GM23338 (cell line): ENCODE results near the gene DGKB. TPM values are rescaled to one million over a fixed set of nuclear protein-coding genes. Genes with fewer than 3 reads are reported as not detected.

Experiments used
- ATAC-seq: fragments of 200-7000 bp; cut with Tn5 transposase; 3 replicates; pipeline ENCODE4 v1.9.1; 2020
- DNase-seq: peaks from one replicate; pipeline ENCODE4 v3.0.0-alpha.2; 2015; ENCODE audit warnings: low spot score
- H2AFZ ChIP-seq: fragments of 200-600 bp; sonication (generic); 2 replicates; pipeline ENCODE4 v1.8.0; 2016; ENCODE audit warnings: antibody characterized with exemption, mild to moderate bottlenecking, moderate library complexity
- H3F3A ChIP-seq: fragments of 200-600 bp; sonication (generic); replicated peaks from 2 replicates; pipeline ENCODE4 v1.8.0; 2017; ENCODE audit warnings: antibody characterized with exemption, mixed run types, low read depth
- H3K27ac ChIP-seq: fragments of 200-600 bp; sonication (generic); 2 replicates; pipeline ENCODE4 v1.6.1; 2016; ENCODE audit warnings: low read depth
- H3K27me3 ChIP-seq: fragments of 200-600 bp; sonication (generic); 2 replicates; pipeline ENCODE4 v1.8.0; 2016; ENCODE audit warnings: mild to moderate bottlenecking, mixed run types, moderate library complexity; ENCODE audit not compliant: insufficient read depth
- H3K36me3 ChIP-seq: fragments of 200-600 bp; sonication (generic); 2 replicates; pipeline ENCODE4 v1.8.0; 2016; ENCODE audit warnings: mild to moderate bottlenecking; ENCODE audit not compliant: insufficient read depth
- H3K4me1 ChIP-seq: fragments of 200-600 bp; sonication (generic); 2 replicates; pipeline ENCODE4 v1.8.0; 2016; ENCODE audit warnings: mild to moderate bottlenecking, moderate library complexity; ENCODE audit not compliant: insufficient read depth
- H3K4me2 ChIP-seq: fragments of 200-600 bp; sonication (generic); 2 replicates; pipeline ENCODE4 v1.7.1; 2017; ENCODE audit warnings: mixed run types
- H3K4me3 ChIP-seq: fragments of 200-600 bp; sonication (generic); 2 replicates; pipeline ENCODE4 v1.6.1; 2016; ENCODE audit warnings: mixed run types
- H3K79me2 ChIP-seq: fragments of 200-600 bp; sonication (generic); replicated peaks from 2 replicates; pipeline ENCODE4 v1.8.0; 2017; ENCODE audit warnings: mild to moderate bottlenecking; ENCODE audit not compliant: insufficient read depth
- H3K9me2 ChIP-seq: fragments of 200-600 bp; sonication (generic); 2 replicates; pipeline ENCODE4 v1.8.0; 2017; ENCODE audit not compliant: insufficient read depth
- H4K20me1 ChIP-seq: fragments of 200-600 bp; sonication (generic); replicated peaks from 2 replicates; pipeline ENCODE4 v1.8.0; 2017; ENCODE audit warnings: mild to moderate bottlenecking; ENCODE audit not compliant: insufficient read depth
- H3K27ac Mint-ChIP-seq: 2 replicates; pipeline ENCODE4 v1.8.0; 2020; ENCODE audit warnings: inconsistent platforms, mild to moderate bottlenecking, moderate library complexity, mixed read lengths
- H3K27me3 Mint-ChIP-seq: 3 replicates; pipeline ENCODE4 v1.8.0; 2022; ENCODE audit warnings: low read depth, mild to moderate bottlenecking, moderate library complexity, mixed read lengths, inconsistent platforms; ENCODE audit not compliant: insufficient read depth, poor library complexity
- H3K36me3 Mint-ChIP-seq: 3 replicates; pipeline ENCODE4 v1.8.0; 2021; ENCODE audit warnings: low read depth, mild to moderate bottlenecking, inconsistent platforms, moderate library complexity, mixed read lengths
- H3K4me1 Mint-ChIP-seq: 3 replicates; pipeline ENCODE4 v1.8.0; 2020; ENCODE audit warnings: mild to moderate bottlenecking, inconsistent platforms, mixed read lengths
- H3K4me3 Mint-ChIP-seq: 3 replicates; pipeline ENCODE4 v1.8.0; 2021; ENCODE audit warnings: moderate library complexity, mild to moderate bottlenecking, inconsistent platforms, mixed read lengths
- H3K9me3 Mint-ChIP-seq: 3 replicates; pipeline ENCODE4 v1.8.0; 2020; ENCODE audit warnings: moderate library complexity, mild to moderate bottlenecking, inconsistent platforms, mixed read lengths
- CREB1 ChIP-seq: fragments of 250-450 bp; sonication (Bioruptor Pico); IDR thresholded peaks from 2 replicates; pipeline ENCODE4 v1.5.0; 2020; ENCODE audit warnings: low read depth, mild to moderate bottlenecking, moderate library complexity
- EZH2 ChIP-seq: fragments of 200-600 bp; sonication (generic); IDR thresholded peaks from one replicate; pipeline ENCODE4 v1.8.0; 2017; ENCODE audit warnings: antibody characterized with exemption, mild to moderate bottlenecking, low read depth; ENCODE audit not compliant: unreplicated experiment
- EZH2phosphoT487 ChIP-seq: fragments of 200-600 bp; sonication (generic); IDR thresholded peaks from one replicate; pipeline ENCODE4 v1.8.1; 2018; ENCODE audit warnings: antibody characterized with exemption; ENCODE audit not compliant: unreplicated experiment
- JUNB ChIP-seq: IDR thresholded peaks from one replicate; pipeline ENCODE4 v1.6.1; 2016; ENCODE audit warnings: antibody characterized with exemption; ENCODE audit not compliant: unreplicated experiment
- NANOG ChIP-seq: IDR thresholded peaks from 2 replicates; pipeline ENCODE4 v1.6.1; 2016; ENCODE audit warnings: antibody characterized with exemption, borderline replicate concordance
- POLR2AphosphoS5 ChIP-seq: IDR thresholded peaks from 2 replicates; pipeline ENCODE4 v1.6.1; 2016; ENCODE audit warnings: antibody characterized with exemption, low read depth
- STAT1 ChIP-seq: IDR thresholded peaks from one replicate; pipeline ENCODE4 v1.6.1; 2016; ENCODE audit warnings: antibody characterized with exemption; ENCODE audit not compliant: unreplicated experiment
- ZNF114 ChIP-seq: fragments of 250-450 bp; sonication (Bioruptor Pico); IDR thresholded peaks from 2 replicates; pipeline ENCODE4 v1.5.0; 2020; ENCODE audit warnings: mild to moderate bottlenecking, moderate library complexity
- ZNF331 ChIP-seq: fragments of 250-450 bp; sonication (Bioruptor Pico); IDR thresholded peaks from 2 replicates; pipeline ENCODE4 v1.5.0; 2020; ENCODE audit warnings: low read depth, mild to moderate bottlenecking, moderate library complexity
- polyA plus RNA-seq: library from polyadenylated mRNA; unstranded; fragments of >200 nt; fragmentation: Nextera tagmentation; extraction: Ambion mirVana; gene quantifications from 2 replicates; pipeline ENCODE4 v1.2.1, GENCODE V29; 2016
- total RNA-seq: library from RNA; depleted of rRNA; stranded (reverse); fragments of >200 nt; shearing (Covaris generic); gene quantifications from 2 replicates; pipeline ENCODE4 v1.2.3, GENCODE V29; 2014
- TF ChIP-seq, protein P1 (sequence below): IDR thresholded peaks from 2 replicates; pipeline ENCODE4 v1.6.1; 2016; ENCODE audit warnings: antibody characterized with exemption
- TF ChIP-seq, protein P2 (sequence below): fragments of 250-450 bp; sonication (Bioruptor Pico); IDR thresholded peaks from 2 replicates; pipeline ENCODE4 v1.5.0; 2020; ENCODE audit warnings: mild to moderate bottlenecking, moderate library complexity
- TF ChIP-seq, protein P3 (sequence below), 2 experiments: fragments of 200-600 bp in 1 of 2; sonication (generic) in 1 of 2; conservative IDR thresholded peaks; 2 replicates each; pipeline versions ENCODE4 v1.5.1 to v1.6.1; 2016 to 2017; ENCODE audit warnings: antibody characterized with exemption in 2 of 2, low read depth in 2 of 2, mild to moderate bottlenecking in 2 of 2, moderate library complexity in 1 of 2
- TF ChIP-seq, protein P4 (sequence below): IDR thresholded peaks from one replicate; pipeline ENCODE4 v1.6.1; 2018; ENCODE audit warnings: antibody characterized with exemption; ENCODE audit not compliant: unreplicated experiment

DGKB gene
- total and polyA plus RNA-seq, 2 experiments from 2014 or later: 4.8 to 11.5 TPM

DNA sequence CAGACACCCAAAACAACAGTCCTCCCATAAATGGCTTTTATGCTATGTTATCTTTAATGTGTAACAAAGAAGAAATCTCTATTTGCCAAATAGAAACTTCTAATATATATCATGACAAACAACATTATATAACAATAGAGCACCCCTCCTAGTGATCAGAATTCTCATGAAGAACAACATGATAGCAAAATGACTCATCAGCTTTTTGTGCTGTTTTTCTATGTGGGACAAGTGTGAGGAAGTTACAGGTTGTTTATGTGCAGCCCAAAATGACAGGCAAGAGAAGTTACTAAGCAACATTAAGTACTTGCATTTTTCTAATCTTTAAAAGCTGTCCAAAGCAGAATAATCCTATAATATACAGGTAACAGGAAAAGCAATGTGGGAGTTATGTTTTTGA lies 7.7 kb downstream of the DGKB start:
- Mint-ChIP-seq H3K27ac (no peak overlapping the region), H3K36me3 (no peaks in the 10 kb centered on the region), H3K27me3 (no peaks in the 10 kb centered on the region), H3K4me3 (no peak overlapping the region), H3K4me1 (peaks cover 15% of the 10 kb centered on the region), H3K9me3 (no peaks in the 10 kb centered on the region)
- ATAC-seq (no peak), DNase-seq (no peak)
- Histone ChIP-seq H3K4me3 (no peak overlapping the region), H3K36me3 (no peaks in the 10 kb centered on the region), H3K27ac (no peak overlapping the region), H2AFZ (no peak overlapping the region), H3K4me2 (no peak overlapping the region), H3K79me2 (no peaks in the 10 kb centered on the region), H3K4me1 (peaks cover 5% of the 10 kb centered on the region), H4K20me1 (no peaks in the 10 kb centered on the region), H3K27me3 (no peaks in the 10 kb centered on the region), H3F3A (no peaks in the 10 kb centered on the region), H3K9me2 (no peaks in the 10 kb centered on the region)
- TF ChIP-seq, protein P1, sequence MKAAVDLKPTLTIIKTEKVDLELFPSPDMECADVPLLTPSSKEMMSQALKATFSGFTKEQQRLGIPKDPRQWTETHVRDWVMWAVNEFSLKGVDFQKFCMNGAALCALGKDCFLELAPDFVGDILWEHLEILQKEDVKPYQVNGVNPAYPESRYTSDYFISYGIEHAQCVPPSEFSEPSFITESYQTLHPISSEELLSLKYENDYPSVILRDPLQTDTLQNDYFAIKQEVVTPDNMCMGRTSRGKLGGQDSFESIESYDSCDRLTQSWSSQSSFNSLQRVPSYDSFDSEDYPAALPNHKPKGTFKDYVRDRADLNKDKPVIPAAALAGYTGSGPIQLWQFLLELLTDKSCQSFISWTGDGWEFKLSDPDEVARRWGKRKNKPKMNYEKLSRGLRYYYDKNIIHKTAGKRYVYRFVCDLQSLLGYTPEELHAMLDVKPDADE: no peak
- TF ChIP-seq JUNB (no peak), CREB1 (no peak), ZNF331 (CRISPR knock-in tag) (no peak), NANOG (no peak), POLR2AphosphoS5 (no peak), STAT1 (no peak), EZH2phosphoT487 (no peak), EZH2 (no peak), ZNF114 (CRISPR knock-in tag) (no peak)
- TF ChIP-seq, protein P2, sequence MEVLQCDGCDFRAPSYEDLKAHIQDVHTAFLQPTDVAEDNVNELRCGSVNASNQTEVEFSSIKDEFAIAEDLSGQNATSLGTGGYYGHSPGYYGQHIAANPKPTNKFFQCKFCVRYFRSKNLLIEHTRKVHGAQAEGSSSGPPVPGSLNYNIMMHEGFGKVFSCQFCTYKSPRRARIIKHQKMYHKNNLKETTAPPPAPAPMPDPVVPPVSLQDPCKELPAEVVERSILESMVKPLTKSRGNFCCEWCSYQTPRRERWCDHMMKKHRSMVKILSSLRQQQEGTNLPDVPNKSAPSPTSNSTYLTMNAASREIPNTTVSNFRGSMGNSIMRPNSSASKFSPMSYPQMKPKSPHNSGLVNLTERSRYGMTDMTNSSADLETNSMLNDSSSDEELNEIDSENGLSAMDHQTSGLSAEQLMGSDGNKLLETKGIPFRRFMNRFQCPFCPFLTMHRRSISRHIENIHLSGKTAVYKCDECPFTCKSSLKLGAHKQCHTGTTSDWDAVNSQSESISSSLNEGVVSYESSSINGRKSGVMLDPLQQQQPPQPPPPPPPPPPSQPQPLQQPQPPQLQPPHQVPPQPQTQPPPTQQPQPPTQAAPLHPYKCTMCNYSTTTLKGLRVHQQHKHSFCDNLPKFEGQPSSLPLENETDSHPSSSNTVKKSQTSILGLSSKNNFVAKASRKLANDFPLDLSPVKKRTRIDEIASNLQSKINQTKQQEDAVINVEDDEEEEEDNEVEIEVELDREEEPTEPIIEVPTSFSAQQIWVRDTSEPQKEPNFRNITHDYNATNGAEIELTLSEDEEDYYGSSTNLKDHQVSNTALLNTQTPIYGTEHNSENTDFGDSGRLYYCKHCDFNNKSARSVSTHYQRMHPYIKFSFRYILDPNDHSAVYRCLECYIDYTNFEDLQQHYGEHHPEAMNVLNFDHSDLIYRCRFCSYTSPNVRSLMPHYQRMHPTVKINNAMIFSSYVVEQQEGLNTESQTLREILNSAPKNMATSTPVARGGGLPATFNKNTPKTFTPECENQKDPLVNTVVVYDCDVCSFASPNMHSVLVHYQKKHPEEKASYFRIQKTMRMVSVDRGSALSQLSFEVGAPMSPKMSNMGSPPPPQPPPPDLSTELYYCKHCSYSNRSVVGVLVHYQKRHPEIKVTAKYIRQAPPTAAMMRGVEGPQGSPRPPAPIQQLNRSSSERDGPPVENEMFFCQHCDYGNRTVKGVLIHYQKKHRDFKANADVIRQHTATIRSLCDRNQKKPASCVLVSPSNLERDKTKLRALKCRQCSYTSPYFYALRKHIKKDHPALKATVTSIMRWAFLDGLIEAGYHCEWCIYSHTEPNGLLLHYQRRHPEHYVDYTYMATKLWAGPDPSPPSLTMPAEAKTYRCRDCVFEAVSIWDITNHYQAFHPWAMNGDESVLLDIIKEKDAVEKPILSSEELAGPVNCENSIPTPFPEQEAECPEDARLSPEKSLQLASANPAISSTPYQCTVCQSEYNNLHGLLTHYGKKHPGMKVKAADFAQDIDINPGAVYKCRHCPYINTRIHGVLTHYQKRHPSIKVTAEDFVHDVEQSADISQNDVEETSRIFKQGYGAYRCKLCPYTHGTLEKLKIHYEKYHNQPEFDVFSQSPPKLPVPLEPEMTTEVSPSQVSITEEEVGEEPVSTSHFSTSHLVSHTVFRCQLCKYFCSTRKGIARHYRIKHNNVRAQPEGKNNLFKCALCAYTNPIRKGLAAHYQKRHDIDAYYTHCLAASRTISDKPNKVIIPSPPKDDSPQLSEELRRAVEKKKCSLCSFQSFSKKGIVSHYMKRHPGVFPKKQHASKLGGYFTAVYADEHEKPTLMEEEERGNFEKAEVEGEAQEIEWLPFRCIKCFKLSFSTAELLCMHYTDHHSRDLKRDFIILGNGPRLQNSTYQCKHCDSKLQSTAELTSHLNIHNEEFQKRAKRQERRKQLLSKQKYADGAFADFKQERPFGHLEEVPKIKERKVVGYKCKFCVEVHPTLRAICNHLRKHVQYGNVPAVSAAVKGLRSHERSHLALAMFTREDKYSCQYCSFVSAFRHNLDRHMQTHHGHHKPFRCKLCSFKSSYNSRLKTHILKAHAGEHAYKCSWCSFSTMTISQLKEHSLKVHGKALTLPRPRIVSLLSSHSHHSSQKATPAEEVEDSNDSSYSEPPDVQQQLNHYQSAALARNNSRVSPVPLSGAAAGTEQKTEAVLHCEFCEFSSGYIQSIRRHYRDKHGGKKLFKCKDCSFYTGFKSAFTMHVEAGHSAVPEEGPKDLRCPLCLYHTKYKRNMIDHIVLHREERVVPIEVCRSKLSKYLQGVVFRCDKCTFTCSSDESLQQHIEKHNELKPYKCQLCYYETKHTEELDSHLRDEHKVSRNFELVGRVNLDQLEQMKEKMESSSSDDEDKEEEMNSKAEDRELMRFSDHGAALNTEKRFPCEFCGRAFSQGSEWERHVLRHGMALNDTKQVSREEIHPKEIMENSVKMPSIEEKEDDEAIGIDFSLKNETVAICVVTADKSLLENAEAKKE (CRISPR knock-in tag): no peak
- TF ChIP-seq, protein P3, sequence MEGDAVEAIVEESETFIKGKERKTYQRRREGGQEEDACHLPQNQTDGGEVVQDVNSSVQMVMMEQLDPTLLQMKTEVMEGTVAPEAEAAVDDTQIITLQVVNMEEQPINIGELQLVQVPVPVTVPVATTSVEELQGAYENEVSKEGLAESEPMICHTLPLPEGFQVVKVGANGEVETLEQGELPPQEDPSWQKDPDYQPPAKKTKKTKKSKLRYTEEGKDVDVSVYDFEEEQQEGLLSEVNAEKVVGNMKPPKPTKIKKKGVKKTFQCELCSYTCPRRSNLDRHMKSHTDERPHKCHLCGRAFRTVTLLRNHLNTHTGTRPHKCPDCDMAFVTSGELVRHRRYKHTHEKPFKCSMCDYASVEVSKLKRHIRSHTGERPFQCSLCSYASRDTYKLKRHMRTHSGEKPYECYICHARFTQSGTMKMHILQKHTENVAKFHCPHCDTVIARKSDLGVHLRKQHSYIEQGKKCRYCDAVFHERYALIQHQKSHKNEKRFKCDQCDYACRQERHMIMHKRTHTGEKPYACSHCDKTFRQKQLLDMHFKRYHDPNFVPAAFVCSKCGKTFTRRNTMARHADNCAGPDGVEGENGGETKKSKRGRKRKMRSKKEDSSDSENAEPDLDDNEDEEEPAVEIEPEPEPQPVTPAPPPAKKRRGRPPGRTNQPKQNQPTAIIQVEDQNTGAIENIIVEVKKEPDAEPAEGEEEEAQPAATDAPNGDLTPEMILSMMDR (conservative IDR thresholded peaks at IDR 0.05; ENCODE audit: low read depth in 2 of 2): no peak
- TF ChIP-seq, protein P4, sequence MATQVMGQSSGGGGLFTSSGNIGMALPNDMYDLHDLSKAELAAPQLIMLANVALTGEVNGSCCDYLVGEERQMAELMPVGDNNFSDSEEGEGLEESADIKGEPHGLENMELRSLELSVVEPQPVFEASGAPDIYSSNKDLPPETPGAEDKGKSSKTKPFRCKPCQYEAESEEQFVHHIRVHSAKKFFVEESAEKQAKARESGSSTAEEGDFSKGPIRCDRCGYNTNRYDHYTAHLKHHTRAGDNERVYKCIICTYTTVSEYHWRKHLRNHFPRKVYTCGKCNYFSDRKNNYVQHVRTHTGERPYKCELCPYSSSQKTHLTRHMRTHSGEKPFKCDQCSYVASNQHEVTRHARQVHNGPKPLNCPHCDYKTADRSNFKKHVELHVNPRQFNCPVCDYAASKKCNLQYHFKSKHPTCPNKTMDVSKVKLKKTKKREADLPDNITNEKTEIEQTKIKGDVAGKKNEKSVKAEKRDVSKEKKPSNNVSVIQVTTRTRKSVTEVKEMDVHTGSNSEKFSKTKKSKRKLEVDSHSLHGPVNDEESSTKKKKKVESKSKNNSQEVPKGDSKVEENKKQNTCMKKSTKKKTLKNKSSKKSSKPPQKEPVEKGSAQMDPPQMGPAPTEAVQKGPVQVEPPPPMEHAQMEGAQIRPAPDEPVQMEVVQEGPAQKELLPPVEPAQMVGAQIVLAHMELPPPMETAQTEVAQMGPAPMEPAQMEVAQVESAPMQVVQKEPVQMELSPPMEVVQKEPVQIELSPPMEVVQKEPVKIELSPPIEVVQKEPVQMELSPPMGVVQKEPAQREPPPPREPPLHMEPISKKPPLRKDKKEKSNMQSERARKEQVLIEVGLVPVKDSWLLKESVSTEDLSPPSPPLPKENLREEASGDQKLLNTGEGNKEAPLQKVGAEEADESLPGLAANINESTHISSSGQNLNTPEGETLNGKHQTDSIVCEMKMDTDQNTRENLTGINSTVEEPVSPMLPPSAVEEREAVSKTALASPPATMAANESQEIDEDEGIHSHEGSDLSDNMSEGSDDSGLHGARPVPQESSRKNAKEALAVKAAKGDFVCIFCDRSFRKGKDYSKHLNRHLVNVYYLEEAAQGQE: no peak
